Activated naive CD4-positive, alpha-beta T cell treated with anti-CD3 and anti-CD28 coated beads, Interleukin-2, amount 50 U/mL, for 16 hours (primary cell): ENCODE measurements around the gene MATN4.

Source experiments
- DNase-seq: peaks from one replicate; pipeline ENCODE4 v3.0.0-alpha.2; 2020

The MATN4 gene

DNA sequence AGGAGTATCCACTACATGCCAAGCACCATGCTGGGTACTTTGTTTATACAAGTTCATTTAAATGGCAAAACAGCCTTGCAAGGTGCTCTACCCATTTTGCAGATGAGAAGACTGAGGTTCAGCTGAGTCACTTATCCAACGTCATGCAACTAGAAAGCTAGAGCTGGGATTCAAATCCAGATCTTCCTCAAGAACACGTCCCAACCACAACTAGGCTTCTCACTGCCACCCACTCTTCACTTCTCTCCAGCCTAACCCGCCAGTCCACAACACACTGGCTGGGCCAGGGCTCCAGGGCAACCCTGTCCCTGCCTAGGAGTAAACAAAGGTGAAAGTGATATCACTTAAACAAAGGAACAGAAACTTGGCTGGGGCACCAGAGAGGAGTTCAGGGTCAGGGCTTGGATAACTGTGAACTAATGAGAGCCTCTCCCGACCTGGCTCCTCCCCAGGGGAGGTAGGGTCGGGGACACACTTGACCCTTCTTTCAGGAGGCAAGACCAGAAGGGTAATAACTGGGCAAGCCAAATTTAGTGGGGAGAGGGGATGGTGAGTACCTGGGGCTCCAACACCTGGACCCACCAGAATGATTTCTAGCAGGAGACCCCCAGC is 32.2 kb upstream of the MATN4 start:
- no peak for DNase-seq

GRCh38 chr20:45339799-45340198 is 31.7 kb upstream of the MATN4 start:
- no peak for DNase-seq

DNA sequence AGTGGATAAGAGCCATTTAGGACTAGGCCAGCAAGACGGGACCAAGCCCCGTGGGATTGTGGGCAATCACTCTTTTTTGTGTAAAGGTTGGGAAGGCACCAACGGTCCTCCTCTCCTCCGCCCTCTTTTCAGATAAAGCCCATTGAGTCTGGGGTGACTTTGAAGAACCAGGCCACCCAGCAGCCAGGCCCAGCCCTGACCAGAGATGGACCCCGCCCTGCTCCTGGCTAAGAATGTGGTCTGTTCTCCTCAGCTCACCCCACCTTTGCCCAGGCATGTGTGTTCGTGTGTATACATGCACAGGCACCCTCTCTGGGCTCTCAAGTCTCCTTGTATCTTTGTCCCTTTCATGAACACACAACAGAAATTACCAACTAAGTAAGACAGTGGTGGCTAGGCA is 31.0 kb upstream of the MATN4 start:
- no peak for DNase-seq

GRCh38 chr20:45338121-45339030 is 30.3 kb upstream of the MATN4 start:
- no peak for DNase-seq

DNA sequence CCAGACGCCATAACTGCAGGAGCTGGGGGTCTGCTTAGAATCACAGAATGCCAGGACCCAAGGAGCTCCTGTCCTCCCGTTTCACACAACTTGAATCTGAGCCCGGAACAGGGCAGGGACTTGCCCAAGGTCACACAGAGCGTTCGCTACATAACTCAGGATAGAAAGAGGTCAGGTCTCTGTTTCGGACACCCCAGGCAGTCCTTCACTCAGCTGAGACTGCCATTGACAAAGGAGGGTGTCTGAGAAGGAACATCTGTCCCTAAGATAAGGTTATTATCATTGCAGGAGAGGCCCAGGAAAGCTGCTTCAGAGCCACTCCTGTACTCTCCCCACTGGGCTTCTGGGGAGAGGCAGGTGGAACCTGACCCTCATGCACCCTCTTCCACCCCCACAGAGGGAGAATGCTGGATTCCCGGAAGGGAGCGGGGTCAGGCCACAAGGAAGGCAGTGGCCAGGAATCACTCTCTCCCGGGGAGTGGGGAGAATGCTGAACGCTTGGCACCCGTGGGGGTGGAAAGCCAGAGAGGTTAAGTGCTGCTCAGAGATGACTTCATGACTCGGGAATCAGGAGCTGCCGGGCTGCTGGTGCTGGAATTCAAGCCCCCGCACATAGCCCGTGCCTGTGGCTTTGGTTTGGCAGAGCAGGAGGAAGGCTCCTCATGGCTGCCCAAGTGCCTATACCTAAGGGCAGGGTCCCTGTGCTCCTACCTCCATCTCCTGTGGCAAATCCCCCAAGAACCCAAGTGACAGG is 29.4 kb upstream of the MATN4 start:
- no peak for DNase-seq

DNA sequence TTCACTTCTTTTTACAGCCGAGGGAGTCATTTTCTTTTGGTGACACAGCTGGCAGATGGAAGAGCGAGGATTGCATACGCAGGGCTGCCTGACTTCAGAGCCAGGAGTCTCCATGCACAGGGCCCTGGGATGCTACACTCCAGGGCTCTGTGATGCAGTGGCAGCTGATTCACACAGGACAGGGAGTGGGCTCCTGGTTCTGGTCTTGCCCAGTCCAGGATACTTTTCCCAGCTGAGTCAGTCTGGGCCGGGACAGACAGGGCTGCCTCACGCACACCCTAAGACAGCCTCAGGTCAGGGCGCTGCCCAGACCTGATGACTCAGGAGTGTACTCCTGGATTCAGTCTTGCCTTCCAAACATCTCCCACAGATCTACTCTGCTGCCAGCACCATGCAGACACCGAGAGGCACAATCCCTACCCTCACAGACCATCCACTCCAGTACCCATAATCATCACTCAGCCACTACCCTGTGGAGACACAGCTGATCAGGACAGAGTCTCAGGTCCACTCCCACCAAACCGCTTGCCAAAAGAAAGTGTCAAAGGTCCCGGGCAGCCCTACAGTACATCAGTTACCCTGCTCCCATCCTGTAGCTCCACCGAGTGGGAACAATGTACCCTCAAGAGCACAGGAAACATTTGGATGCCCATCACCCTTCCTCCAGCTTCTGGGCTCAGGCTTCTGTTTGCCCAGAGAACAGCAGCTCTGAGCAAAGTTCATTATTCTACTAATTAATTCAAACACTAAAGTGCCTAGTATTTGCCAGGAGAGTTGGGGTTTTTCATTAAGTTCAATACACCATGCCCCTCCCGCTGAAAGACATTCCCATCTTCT is 28.6 kb upstream of the MATN4 start:
- no peak for DNase-seq

- DNase-seq = no peak
Measured at GRCh38 chr20:45330476-45330875, 22.4 kb upstream of the MATN4 start.

GRCh38 chr20:45329497-45330319 is 21.6 kb upstream of the MATN4 start:
- DNase-seq = no peak

DNA sequence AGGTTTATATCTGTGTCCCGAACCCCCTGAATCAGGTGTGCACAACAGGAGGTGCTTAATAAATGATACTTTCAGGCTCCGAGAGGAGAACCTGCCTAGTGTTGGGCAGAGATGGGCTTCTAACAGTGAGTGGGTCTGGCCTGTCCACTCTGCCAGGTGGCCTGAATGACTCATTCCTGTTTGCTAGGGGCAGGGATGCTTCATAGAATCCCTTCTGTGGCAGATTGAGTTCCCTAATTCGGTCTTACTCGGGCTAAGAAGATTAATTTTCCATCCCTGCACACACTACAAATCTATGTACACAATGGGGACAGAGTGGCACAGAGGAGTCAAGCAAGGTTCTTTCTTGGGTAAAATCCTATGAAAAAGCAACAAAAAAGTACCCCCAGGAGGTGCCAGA is 20.4 kb upstream of the MATN4 start:
- DNase-seq = no peak

- DNase-seq = no peak
Measured at GRCh38 chr20:45325371-45325770, 17.3 kb upstream of the MATN4 start.

DNA sequence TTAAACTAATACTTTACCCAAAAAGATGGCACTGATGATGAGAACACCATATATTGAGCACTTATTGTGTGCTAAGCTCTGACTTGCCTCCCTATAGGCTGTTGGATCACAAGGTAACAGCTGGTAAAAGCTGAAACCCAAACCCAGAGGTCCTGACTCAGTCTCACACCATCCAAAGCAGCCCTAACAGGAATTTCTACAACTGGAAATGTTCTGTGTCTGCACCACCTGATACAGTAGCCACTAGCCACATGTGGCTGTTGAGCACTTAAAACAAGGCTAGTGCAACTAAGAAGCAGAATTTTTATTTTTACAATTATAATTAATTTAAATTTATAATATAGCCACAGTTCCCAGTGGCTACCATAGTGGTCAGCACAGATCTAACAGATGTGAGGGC is 15.6 kb upstream of the MATN4 start:
- no peak for DNase-seq

DNA sequence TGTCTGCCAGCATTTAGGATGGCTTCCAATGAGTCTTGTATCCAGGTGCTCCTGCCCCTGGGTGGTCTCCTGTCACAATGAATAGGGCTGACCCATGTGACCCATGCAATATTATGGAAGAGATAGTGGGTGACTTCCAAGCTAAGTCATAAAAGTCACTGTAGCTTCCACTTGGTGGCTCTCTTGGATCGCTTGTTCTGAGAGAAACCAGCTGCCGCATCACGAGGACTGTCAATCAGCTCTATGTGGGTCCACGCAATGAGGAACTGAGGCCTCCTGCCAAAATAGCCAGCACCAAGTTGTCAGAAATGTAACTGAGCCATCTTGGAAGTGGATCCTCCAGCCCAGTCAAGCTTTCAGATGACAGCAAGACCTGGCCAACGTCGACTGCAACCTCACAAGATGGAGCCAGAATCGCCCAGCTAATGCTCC is 14.9 kb upstream of the MATN4 start:
- no peak for DNase-seq

DNA sequence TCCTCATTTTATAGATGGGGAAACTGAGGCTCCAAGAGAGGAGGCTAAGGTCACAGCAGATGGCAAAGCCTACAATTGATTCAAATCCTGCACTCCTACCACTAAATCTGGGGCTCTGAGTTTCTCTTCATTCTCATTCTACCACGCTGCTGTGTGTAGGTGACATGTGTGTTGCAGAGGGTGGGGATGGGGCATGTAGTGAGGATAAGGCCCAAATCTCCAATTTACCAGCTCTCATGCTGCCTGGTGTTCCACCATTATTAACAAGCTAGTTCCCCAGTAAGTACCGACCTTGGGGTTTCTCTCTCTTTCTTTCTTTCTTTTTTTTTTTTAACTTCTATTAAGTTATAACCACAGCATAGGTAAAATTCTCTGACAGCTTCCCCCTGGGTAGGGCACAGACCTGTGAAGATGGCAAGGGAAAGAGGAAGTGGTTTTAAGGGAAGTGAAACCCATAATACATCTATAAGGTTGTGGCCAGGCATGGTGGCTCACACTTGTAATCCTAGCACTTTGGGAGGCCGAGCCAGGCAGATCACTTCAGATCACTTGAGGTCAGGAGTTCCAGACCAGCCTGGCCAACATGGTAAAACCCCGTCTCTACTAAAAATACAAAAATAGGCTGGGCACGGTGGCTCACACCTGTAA is 13.0 kb upstream of the MATN4 start:
- no peak for DNase-seq

DNA sequence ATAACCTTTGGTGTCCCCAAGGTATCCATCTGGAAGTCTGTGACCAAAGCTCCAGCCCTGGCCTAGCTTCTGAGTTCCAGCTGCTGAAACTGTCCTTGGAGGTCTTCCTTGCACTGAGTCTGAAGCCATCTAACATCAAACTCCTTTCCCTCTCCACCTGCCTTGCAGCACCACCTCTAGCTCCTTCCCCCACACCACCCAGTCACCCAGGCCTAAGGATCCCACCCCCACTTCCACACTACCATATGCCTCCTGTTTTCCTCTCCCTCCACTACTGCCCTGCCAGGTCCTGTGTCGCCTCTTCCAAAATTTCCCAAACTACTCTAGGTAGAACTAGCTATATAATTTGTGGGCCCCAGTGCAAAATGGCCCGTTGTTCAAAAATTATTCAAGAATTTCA is 10.8 kb upstream of the MATN4 start:
- DNase-seq = no peak

- no peak for DNase-seq
Measured at GRCh38 chr20:45318386-45318939, 10.4 kb upstream of the MATN4 start.

DNA sequence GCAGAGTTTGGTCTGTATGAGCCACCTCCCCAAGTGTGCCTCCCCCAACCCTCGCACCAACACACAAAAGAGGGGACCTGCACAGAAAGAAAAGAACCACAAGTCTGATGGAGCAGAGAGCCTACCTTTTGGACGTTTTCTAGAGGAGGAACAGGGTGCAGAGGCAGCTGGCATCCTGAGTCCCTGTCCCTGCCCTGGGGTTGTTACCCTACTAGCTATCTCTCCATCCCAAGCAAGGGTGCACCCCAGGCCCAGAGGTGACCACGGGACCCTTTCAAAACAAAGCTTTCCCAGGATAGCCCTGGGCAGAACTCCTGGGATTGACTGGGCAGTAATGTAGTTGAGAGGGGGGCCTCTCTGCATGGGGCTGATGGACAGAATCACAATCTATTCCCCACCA is 9.7 kb upstream of the MATN4 start:
- DNase-seq = no peak

- DNase-seq = no peak
Measured at GRCh38 chr20:45316150-45317080, 8.3 kb upstream of the MATN4 start.

DNA sequence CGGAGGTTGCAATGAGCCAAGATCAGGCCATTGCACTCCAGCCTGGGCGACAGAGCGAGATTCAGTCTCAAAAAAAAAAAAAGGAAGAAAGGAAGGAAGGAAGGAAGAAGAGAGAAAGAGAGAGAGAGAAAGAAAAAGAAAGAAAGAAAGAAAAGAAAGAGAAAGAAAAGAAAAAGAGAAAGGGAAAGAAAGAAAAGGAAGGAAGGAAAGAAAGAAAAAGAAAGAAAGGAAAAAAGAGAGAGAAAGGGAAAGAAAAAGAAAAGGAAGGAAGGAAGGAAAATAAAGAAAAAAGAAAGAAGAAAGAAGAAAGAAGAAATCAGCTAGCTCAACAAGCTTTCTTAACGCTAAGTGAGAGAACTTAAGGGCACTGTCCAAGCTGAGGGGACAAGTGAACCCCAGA is 7.6 kb upstream of the MATN4 start:
- DNase-seq = no peak

- DNase-seq = no peak
Measured at GRCh38 chr20:45313943-45314342, 5.8 kb upstream of the MATN4 start.
